NCI-H748 (cell line): ENCODE results near the gene SLMAP.
A peak's percentile ranks its signal among the peaks of the same experiment; 100 is the strongest.

Experiments used
- DNase-seq: peaks from one replicate; lab custom pipeline; 2025; ENCODE audit not compliant: unreplicated experiment; lab: John Stamatoyannopoulos, UW

SLMAP gene

GRCh38 chr3:57752307-57752706 lies 3.8 kb upstream of the SLMAP start:
- no peak for DNase-seq

GRCh38 chr3:57753016-57753415 lies 3.1 kb upstream of the SLMAP start:
- no peak for DNase-seq

- DNase-seq = peak; percentile 8
These were observed 787 bp upstream of the SLMAP start for GRCh38 chr3:57755368-57755675.

- DNase-seq = peak; percentile 38
These were observed 656 bp downstream of the SLMAP start for GRCh38 chr3:57756528-57757401.

- DNase-seq = peak; percentile 11
These were observed 1.7 kb downstream of the SLMAP start for GRCh38 chr3:57757642-57758297.

GRCh38 chr3:57758686-57759085 lies 2.6 kb downstream of the SLMAP start:
- no peak for DNase-seq

GRCh38 chr3:57764794-57765193 lies 8.7 kb downstream of the SLMAP start:
- no peak for DNase-seq

- DNase-seq = no peak
These were observed 12.5 kb downstream of the SLMAP start for GRCh38 chr3:57768595-57768994.

GRCh38 chr3:57770009-57770827 lies 14.1 kb downstream of the SLMAP start:
- no peak for DNase-seq

- no peak for DNase-seq
These were observed 16.1 kb downstream of the SLMAP start for GRCh38 chr3:57772251-57772650.

- DNase-seq = no peak
These were observed 21.7 kb downstream of the SLMAP start for GRCh38 chr3:57777774-57778173.

- no peak for DNase-seq
These were observed 22.4 kb downstream of the SLMAP start for GRCh38 chr3:57778494-57778893.

GRCh38 chr3:57779666-57780065 lies 23.6 kb downstream of the SLMAP start:
- DNase-seq = no peak

GRCh38 chr3:57783186-57784088 lies 27.3 kb downstream of the SLMAP start:
- no peak for DNase-seq

GRCh38 chr3:57784089-57784735 lies 28.1 kb downstream of the SLMAP start:
- no peak for DNase-seq

- DNase-seq = no peak
These were observed 29.3 kb downstream of the SLMAP start for GRCh38 chr3:57785446-57785845.

GRCh38 chr3:57787867-57788623 lies 31.9 kb downstream of the SLMAP start:
- no peak for DNase-seq

GRCh38 chr3:57788624-57789018 lies 32.5 kb downstream of the SLMAP start:
- no peak for DNase-seq

GRCh38 chr3:57791245-57791644 lies 35.1 kb downstream of the SLMAP start:
- DNase-seq = no peak

GRCh38 chr3:57792198-57792597 lies 36.1 kb downstream of the SLMAP start:
- DNase-seq = no peak
